Neural cell (in vitro differentiated cells): ENCODE measurements around the gene AUNIP. TPM values are rescaled to one million over a fixed set of nuclear protein-coding genes. Genes with fewer than 3 reads are reported as not detected.

Source experiments
- H2AFZ ChIP-seq: fragments of 200-600, 300-800 bp; sonication (generic), shearing (Covaris generic); 2 replicates; pipeline ENCODE4 v1.6.0; 2014; ENCODE audit warnings: low read depth, mild to moderate bottlenecking, antibody characterized with exemption, low read length, moderate library complexity
- H3F3A ChIP-seq: fragments of 200-600 bp; shearing (Covaris generic); 2 replicates; pipeline ENCODE4 v1.6.1; 2016; ENCODE audit warnings: mild to moderate bottlenecking, moderate library complexity, mixed read lengths, antibody characterized with exemption, low read length; ENCODE audit not compliant: insufficient read depth, poor library complexity, severe bottlenecking
- H3K27ac ChIP-seq: fragments of 200-600, 300-800 bp; sonication (generic), shearing (Covaris generic); 2 replicates; pipeline ENCODE4 v1.5.1; 2014; ENCODE audit warnings: mild to moderate bottlenecking, low read length, moderate library complexity
- H3K27me3 ChIP-seq: fragments of 300-800, 200-600 bp; sonication (generic), shearing (Covaris generic); 2 replicates; pipeline ENCODE4 v1.6.0; 2014; ENCODE audit warnings: mild to moderate bottlenecking, low read depth, low read length, moderate library complexity; ENCODE audit not compliant: insufficient read depth
- H3K36me3 ChIP-seq: fragments of 300-800, 200-600 bp; sonication (generic), shearing (Covaris generic); 2 replicates; pipeline ENCODE4 v1.5.1; 2014; ENCODE audit warnings: mild to moderate bottlenecking, antibody characterized with exemption, low read length, moderate library complexity; ENCODE audit not compliant: insufficient read depth
- H3K4me2 ChIP-seq: fragments of 300-800, 200-600 bp; sonication (generic), shearing (Covaris generic); 2 replicates; pipeline ENCODE4 v1.6.0; 2014; ENCODE audit warnings: mild to moderate bottlenecking, low read length
- H3K4me3 ChIP-seq: fragments of 300-800, 200-600 bp; sonication (generic), shearing (Covaris generic); 2 replicates; pipeline ENCODE4 v1.5.1; 2014; ENCODE audit warnings: mild to moderate bottlenecking, low read length, moderate library complexity
- H3K79me2 ChIP-seq: fragments of 200-600 bp; shearing (Covaris generic); replicated peaks from 2 replicates; pipeline ENCODE4 v1.6.0; 2014; ENCODE audit warnings: mild to moderate bottlenecking, low read length, moderate library complexity; ENCODE audit not compliant: insufficient read depth
- H3K9ac ChIP-seq: fragments of 300-800, 200-600 bp; sonication (generic), shearing (Covaris generic); 2 replicates; pipeline ENCODE4 v1.6.1; 2016; ENCODE audit warnings: mild to moderate bottlenecking, low read length, mixed read lengths
- H3K9me2 ChIP-seq: fragments of 200-600 bp; shearing (Covaris generic); 2 replicates; pipeline ENCODE4 v1.6.1; 2016; ENCODE audit warnings: mild to moderate bottlenecking, low read length, mixed read lengths; ENCODE audit not compliant: insufficient read depth
- H3K9me3 ChIP-seq: fragments of 200-600, 300-800 bp; sonication (generic), shearing (Covaris generic); 2 replicates; pipeline ENCODE4 v1.6.1; 2016; ENCODE audit warnings: mild to moderate bottlenecking, mixed run types, low read length, moderate library complexity, mixed read lengths
- H4K20me1 ChIP-seq: fragments of 200-600 bp; shearing (Covaris generic); 2 replicates; pipeline ENCODE4 v1.6.1; 2016; ENCODE audit warnings: mild to moderate bottlenecking, mixed run types; ENCODE audit not compliant: insufficient read depth
- CTCF ChIP-seq: fragments of 450-650 bp; IDR thresholded peaks from 2 replicates; pipeline ENCODE4 v1.5.1; 2014; ENCODE audit warnings: antibody characterized with exemption, mild to moderate bottlenecking, moderate library complexity; ENCODE audit not compliant: poor library complexity, severe bottlenecking
- EP300 ChIP-seq: fragments of 450-650 bp; conservative IDR thresholded peaks from 2 replicates; pipeline ENCODE4 v1.6.1; 2014; ENCODE audit warnings: antibody characterized with exemption, mild to moderate bottlenecking, moderate library complexity; ENCODE audit not compliant: poor library complexity, severe bottlenecking
- EZH2 ChIP-seq: fragments of 200-600, 300-800 bp; shearing (Covaris generic), sonication (generic); IDR thresholded peaks from 2 replicates; pipeline ENCODE4 v1.6.1; 2014; ENCODE audit warnings: antibody characterized with exemption, low read length, borderline replicate concordance, mild to moderate bottlenecking; ENCODE audit not compliant: insufficient read depth, poor library complexity, severe bottlenecking
- MXI1 ChIP-seq: fragments of 450-650 bp; conservative IDR thresholded peaks from 2 replicates; pipeline ENCODE4 v1.6.1; 2014; ENCODE audit warnings: antibody characterized with exemption, mild to moderate bottlenecking; ENCODE audit not compliant: poor library complexity, severe bottlenecking
- POLR2AphosphoS5 ChIP-seq: IDR thresholded peaks from 2 replicates; pipeline ENCODE4 v1.6.1; 2012
- RAD21 ChIP-seq: fragments of 450-650 bp; conservative IDR thresholded peaks from 2 replicates; pipeline ENCODE4 v1.6.1; 2014; ENCODE audit warnings: antibody characterized with exemption, mild to moderate bottlenecking, moderate library complexity
- REST ChIP-seq: IDR thresholded peaks from 2 replicates; pipeline ENCODE4 v1.6.1; 2012; ENCODE audit warnings: borderline replicate concordance
- SMC3 ChIP-seq: fragments of 450-650 bp; conservative IDR thresholded peaks from 2 replicates; pipeline ENCODE4 v1.6.1; 2014; ENCODE audit warnings: antibody characterized with exemption, mild to moderate bottlenecking, moderate library complexity; ENCODE audit not compliant: poor library complexity
- TAF1 ChIP-seq: IDR thresholded peaks from 2 replicates; pipeline ENCODE4 v1.6.1; 2012; ENCODE audit warnings: low read depth
- polyA plus RNA-seq: library from polyadenylated mRNA; depleted of rRNA; stranded (reverse); fragments of >200 nt; gene quantifications from 2 replicates; pipeline ENCODE4 v1.2.3, GENCODE V29; 2014
- small RNA-seq, 3 experiments: library from RNA; depleted of rRNA; stranded (forward); fragments of <200 nt; gene quantifications; one replicate each; pipeline ENCODE3, GENCODE V24; 2012

The AUNIP gene
- polyA plus RNA-seq, 1 donor from 2014 or later, result 0.48 TPM

GRCh38 chr1:25784575-25785051, 74.6 kb downstream of the AUNIP start:
- Histone ChIP-seq H3K79me2 (no peaks in the 10 kb centered on the region), H2AFZ (no peak overlapping the region), H4K20me1 (no peaks in the 10 kb centered on the region), H3K27ac (no peak overlapping the region), H3K9ac (no peak overlapping the region), H3K4me2 (no peak overlapping the region), H3K9me2 (no peaks in the 10 kb centered on the region), H3K27me3 (no peaks in the 10 kb centered on the region), H3K4me3 (no peak overlapping the region), H3F3A (no peaks in the 10 kb centered on the region), H3K36me3 (no peaks in the 10 kb centered on the region), H3K9me3 (no peaks in the 10 kb centered on the region)
- TF ChIP-seq REST, result no peak
- TF ChIP-seq SMC3, result no peak
- TF ChIP-seq EP300, result no peak
- TF ChIP-seq TAF1, result no peak
- TF ChIP-seq MXI1, result no peak
- no peak for TF ChIP-seq RAD21
- TF ChIP-seq CTCF, result no peak
- TF ChIP-seq EZH2, result no peak
- no peak for TF ChIP-seq POLR2AphosphoS5

Small RNA genes within 50 kb of the gene (small RNA-seq; reads per million reads assigned to genes)
- 0 reads per million in 3 experiments for gene AL033528.1
- gene RF00019, result 0 to 1.2 (median 0) reads per million in 3 experiments
- 0 to 0.03 (median 0) reads per million in 3 experiments for gene SNRPFP2

Other genes with a start within 250 kb of the AUNIP start
- gene MAN1C1, start 242.7 kb downstream of the AUNIP start, polyA plus RNA-seq, result 0.66 and 1.3 TPM in 2 replicates
- 6.5 and 14.3 TPM in 2 replicates for gene SELENON, start 59.3 kb downstream of the AUNIP start, polyA plus RNA-seq
- gene MTFR1L, start 39.5 kb downstream of the AUNIP start, polyA plus RNA-seq, result 107 and 115 TPM in 2 replicates
- 2.9 and 4.1 TPM in 2 replicates for gene PAQR7, start 16.3 kb upstream of the AUNIP start, polyA plus RNA-seq
- gene STMN1, start 47.0 kb upstream of the AUNIP start, polyA plus RNA-seq, result 1,834 and 1,950 TPM in 2 replicates
- gene PAFAH2, start 138.6 kb upstream of the AUNIP start, polyA plus RNA-seq, result 7.9 and 10.4 TPM in 2 replicates
- gene EXTL1, start 162.3 kb upstream of the AUNIP start, polyA plus RNA-seq, result 2.0 and 2.7 TPM in 2 replicates
- 0.28 and 0.46 TPM in 2 replicates for gene SLC30A2, start 186.7 kb upstream of the AUNIP start, polyA plus RNA-seq
- not detected in 2 replicates for gene TRIM63, start 208.2 kb upstream of the AUNIP start, polyA plus RNA-seq